ENCODE measurements around the gene SIT1. TPM values are rescaled to one million over a fixed set of nuclear protein-coding genes. Genes with fewer than 3 reads are reported as not detected.
A peak's percentile ranks its signal among the peaks of the same experiment; 100 is the strongest.

Gene SIT1
- total and polyA plus RNA-seq, 4 donors: 0.87 to 3.8 (median 1.4) TPM

- H3K27me3 ChIP-seq (ENCODE audit: control insufficient read depth in 3 of 3, insufficient read depth in 3 of 3, low read length in 2 of 3): no peaks in the 10 kb centered on the region
Measured at GRCh38 chr9:35651956-35652828, 1.5 kb upstream of the SIT1 start.

GRCh38 chr9:35649431-35650340 is 1.0 kb downstream of the SIT1 start:
- peaks cover 0 to 12% (median 5%) of the 10 kb centered on the region in 5 donors for H3K4me1 ChIP-seq (ENCODE audit: control insufficient read depth in 5 of 5, insufficient read depth in 5 of 5, low read length in 5 of 5)
- ATAC-seq (ENCODE audit: insufficient read depth, low FRiP score) (no peak), DNase-seq (no peak)
- 65 to 71% methylated on average over 25 to 26 of the region's 26 CpGs for WGBS, 2 donors
- H3K9me3 ChIP-seq (ENCODE audit: control insufficient read depth in 4 of 4, insufficient read depth in 3 of 4, low read length in 3 of 4): no peaks in the 10 kb centered on the region
- H3K36me3 ChIP-seq (ENCODE audit: control insufficient read depth in 4 of 4, insufficient read depth in 4 of 4, low read length in 4 of 4): no peaks in the 10 kb centered on the region
- H3K4me3 ChIP-seq: no peak overlapping the region
- no peak overlapping the region for H3K9ac ChIP-seq (ENCODE audit: insufficient read depth in 1 of 2, low read length in 2 of 2)
- no peak for TF ChIP-seq CTCF (IDR thresholded peaks at IDR 0.05; ENCODE audit: control extremely low read depth, extremely low read depth)
- H3K27ac ChIP-seq (ENCODE audit: low read depth in 1 of 2, low read length in 1 of 2): peak overlapping the region in 1 of 2 donors; percentile 4
- no peaks in the 10 kb centered on the region for H3K27me3 ChIP-seq (ENCODE audit: control insufficient read depth in 3 of 3, insufficient read depth in 3 of 3, low read length in 2 of 3)

More at GRCh38 chr9:35651956-35652828, 1.5 kb upstream of the SIT1 start:
- Histone ChIP-seq H3K9ac (ENCODE audit: insufficient read depth in 1 of 2, low read length in 2 of 2) (no peak overlapping the region), H3K4me1 (ENCODE audit: control insufficient read depth in 5 of 5, insufficient read depth in 5 of 5, low read length in 5 of 5) (peaks cover 0 to 8% (median 3%) of the 10 kb centered on the region in 5 donors), H3K27ac (ENCODE audit: low read depth in 1 of 2, low read length in 1 of 2) (peak overlapping the region in 1 of 2 donors; percentile 66), H3K4me3 (no peak overlapping the region), H3K36me3 (ENCODE audit: control insufficient read depth in 4 of 4, insufficient read depth in 4 of 4, low read length in 4 of 4) (no peaks in the 10 kb centered on the region), H3K9me3 (ENCODE audit: control insufficient read depth in 4 of 4, insufficient read depth in 3 of 4, low read length in 3 of 4) (no peaks in the 10 kb centered on the region)
- no peak for DNase-seq
- TF ChIP-seq CTCF (IDR thresholded peaks at IDR 0.05; ENCODE audit: control extremely low read depth, extremely low read depth): no peak
- WGBS, 2 donors: 80 to 87% methylated on average over 7 of the region's 7 CpGs
- peak; percentile 36 for ATAC-seq (ENCODE audit: insufficient read depth, low FRiP score)

GRCh38 chr9:35646533-35647265 is 4.0 kb downstream of the SIT1 start:
- Histone ChIP-seq H3K27ac (ENCODE audit: low read depth in 1 of 2, low read length in 1 of 2) (peak overlapping the region; percentile 66 to 96), H3K4me1 (ENCODE audit: control insufficient read depth in 5 of 5, insufficient read depth in 5 of 5, low read length in 5 of 5) (peaks cover 0 to 12% (median 5%) of the 10 kb centered on the region in 5 donors), H3K9ac (ENCODE audit: insufficient read depth in 1 of 2, low read length in 2 of 2) (peak overlapping the region; percentile 65 to 92), H3K4me3 (peak overlapping the region; percentile 51), H3K9me3 (ENCODE audit: control insufficient read depth in 4 of 4, insufficient read depth in 3 of 4, low read length in 3 of 4) (no peaks in the 10 kb centered on the region), H3K36me3 (ENCODE audit: control insufficient read depth in 4 of 4, insufficient read depth in 4 of 4, low read length in 4 of 4) (no peaks in the 10 kb centered on the region), H3K27me3 (ENCODE audit: control insufficient read depth in 3 of 3, insufficient read depth in 3 of 3, low read length in 2 of 3) (no peaks in the 10 kb centered on the region)
- peak; percentile 96 to 97 (median 96) for DNase-seq
- TF ChIP-seq CTCF (IDR thresholded peaks at IDR 0.05; ENCODE audit: control extremely low read depth, extremely low read depth): peak; percentile 80
- WGBS, 2 donors: 0 to 1% methylated on average over 40 to 58 of the region's 58 CpGs
- ATAC-seq (ENCODE audit: insufficient read depth, low FRiP score): peak; percentile 93

Data from lung (tissue), 12 donors.